ENCODE data around the gene PTPRT.

The PTPRT gene

GRCh38 chr20:43011491-43011890 is 178.2 kb downstream of the PTPRT start:
- no peak for DNase-seq (ENCODE audit: insufficient read length, low spot score)
- no peak for FAIRE-seq
- TF ChIP-seq POLR2A (IDR thresholded peaks at IDR 0.05; ENCODE audit: low read depth, low read length), result no peak

- FAIRE-seq, result no peak
Measured at GRCh38 chr20:43009532-43009931, 180.2 kb downstream of the PTPRT start.

DNA sequence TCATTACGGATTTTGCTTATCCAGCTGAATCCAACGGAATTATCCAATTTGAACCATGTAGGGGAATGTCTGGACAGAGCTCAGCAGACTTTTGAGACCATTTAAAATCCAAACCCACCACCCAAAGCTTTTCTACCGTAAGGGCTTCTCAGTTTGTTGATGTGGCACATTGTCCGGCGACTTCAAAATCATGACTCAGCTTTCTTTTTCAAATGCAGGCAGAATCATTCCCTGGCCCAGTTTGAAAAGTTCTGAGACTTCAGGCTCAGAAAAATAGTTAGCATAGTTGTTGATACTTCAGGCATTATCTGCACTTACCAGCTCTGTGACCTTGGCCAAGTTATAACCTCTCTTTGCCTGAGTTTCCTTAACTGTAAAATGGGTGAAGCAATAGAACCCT is 182.2 kb downstream of the PTPRT start:
- FAIRE-seq, result no peak

More at GRCh38 chr20:43009532-43009931, 180.2 kb downstream of the PTPRT start:
- TF ChIP-seq POLR2A (IDR thresholded peaks at IDR 0.05; ENCODE audit: low read depth, low read length), result no peak
- DNase-seq (ENCODE audit: insufficient read length, low spot score), result no peak

DNA sequence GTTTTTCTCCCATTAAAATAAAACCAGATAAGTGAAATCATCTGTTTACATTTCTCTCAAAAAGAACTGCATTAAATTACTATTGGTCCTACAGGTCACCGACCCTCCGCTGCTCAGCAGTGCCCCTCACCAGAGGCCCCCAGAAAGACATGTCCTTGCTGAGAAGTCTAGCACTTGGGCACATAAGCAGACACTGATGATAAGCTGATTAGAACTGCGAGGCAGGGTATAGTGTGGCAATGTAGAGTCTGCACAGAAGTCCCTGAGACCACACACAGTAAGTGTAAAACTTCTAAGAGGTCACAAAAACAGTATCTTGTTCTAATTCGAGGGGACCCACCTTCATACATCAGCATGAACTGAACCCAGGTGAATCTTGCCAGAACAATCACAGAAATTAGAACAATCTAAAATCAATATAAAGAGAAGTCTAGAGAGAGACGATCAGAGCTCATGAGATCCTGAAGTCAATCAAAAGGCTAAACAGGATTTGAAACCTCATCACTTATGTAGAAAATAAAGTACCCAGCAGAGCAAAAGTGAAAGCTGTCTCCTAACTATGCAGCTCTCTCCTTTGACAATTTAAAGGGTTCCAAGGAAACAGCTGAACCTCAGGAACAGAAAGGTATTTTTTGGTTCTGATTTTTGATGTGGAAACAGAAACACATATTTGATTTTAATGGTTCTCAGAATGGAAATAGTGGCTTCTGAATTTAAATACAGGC is 182.9 kb downstream of the PTPRT start:
- DNase-seq (ENCODE audit: insufficient read length, low spot score) (no peak), FAIRE-seq (no peak)
- no peak for TF ChIP-seq POLR2A (IDR thresholded peaks at IDR 0.05; ENCODE audit: low read depth, low read length)

More for the DNA sequence above, 182.2 kb downstream of the PTPRT start:
- no peak for DNase-seq (ENCODE audit: insufficient read length, low spot score)
- TF ChIP-seq POLR2A (IDR thresholded peaks at IDR 0.05; ENCODE audit: low read depth, low read length), result no peak

- DNase-seq (ENCODE audit: insufficient read length, low spot score) (no peak), FAIRE-seq (no peak)
- no peak for TF ChIP-seq POLR2A (IDR thresholded peaks at IDR 0.05; ENCODE audit: low read depth, low read length)
Measured at GRCh38 chr20:43003318-43003944, 186.3 kb downstream of the PTPRT start.

DNA sequence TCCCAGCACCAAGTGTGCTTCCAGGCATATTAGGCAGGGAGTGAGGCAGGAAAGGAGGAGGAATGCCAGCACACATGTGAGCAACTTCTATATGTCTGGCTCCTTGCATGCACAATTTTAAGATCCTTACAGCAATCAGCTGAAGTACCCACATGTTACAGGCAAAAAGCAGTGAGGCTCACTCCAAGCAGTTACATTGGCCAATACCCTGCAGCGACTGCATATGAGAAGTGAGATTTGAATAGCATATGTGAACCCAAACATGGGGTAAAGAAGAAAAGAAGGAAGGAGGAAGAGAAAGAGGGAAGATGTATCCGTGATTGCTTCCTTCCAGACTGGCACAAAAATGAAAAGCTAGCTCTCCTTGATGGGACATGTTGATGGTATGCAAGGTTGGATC is 193.6 kb downstream of the PTPRT start:
- TF ChIP-seq POLR2A (IDR thresholded peaks at IDR 0.05; ENCODE audit: low read depth, low read length), result no peak
- FAIRE-seq (no peak), DNase-seq (ENCODE audit: insufficient read length, low spot score) (no peak)

GRCh38 chr20:42988319-42988718 is 201.4 kb downstream of the PTPRT start:
- FAIRE-seq (no peak), DNase-seq (ENCODE audit: insufficient read length, low spot score) (no peak)
- TF ChIP-seq POLR2A (IDR thresholded peaks at IDR 0.05; ENCODE audit: low read depth, low read length), result no peak

DNA sequence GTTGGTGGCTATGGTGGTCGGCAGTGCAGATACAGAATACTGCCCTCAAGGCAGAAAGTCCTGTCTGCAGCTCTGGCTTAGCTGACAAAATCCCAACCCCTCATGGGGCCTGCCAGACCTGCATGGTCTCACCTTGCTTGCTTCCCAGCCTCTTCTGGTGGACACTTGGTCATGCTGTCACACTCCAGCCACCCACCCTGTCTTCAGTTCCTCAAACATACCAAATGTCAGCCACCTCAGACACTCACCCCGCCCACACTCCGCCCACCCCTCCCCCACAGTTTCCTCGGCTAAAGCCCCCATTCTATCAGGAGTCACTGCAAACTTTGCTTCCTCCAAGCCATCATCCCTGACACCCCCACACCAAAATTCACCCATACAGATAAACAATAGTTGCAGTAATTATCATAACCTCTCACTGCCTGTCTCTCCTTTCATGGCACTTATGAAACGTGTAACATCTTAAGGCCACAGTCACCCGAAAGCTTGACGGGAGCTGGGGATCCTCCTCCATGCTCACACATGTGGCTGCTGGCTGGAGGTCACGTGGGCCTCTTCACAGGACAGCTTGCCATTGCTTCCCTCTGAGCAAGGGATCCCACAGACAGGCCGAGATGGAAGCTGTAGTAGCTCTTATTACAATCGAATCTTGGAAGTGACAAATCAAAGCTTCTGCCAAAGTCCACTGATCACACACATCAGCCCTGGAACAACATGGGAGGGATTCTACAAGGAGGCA is 202.2 kb downstream of the PTPRT start:
- TF ChIP-seq POLR2A (IDR thresholded peaks at IDR 0.05; ENCODE audit: low read depth, low read length), result no peak
- FAIRE-seq (no peak), DNase-seq (ENCODE audit: insufficient read length, low spot score) (no peak)

DNA sequence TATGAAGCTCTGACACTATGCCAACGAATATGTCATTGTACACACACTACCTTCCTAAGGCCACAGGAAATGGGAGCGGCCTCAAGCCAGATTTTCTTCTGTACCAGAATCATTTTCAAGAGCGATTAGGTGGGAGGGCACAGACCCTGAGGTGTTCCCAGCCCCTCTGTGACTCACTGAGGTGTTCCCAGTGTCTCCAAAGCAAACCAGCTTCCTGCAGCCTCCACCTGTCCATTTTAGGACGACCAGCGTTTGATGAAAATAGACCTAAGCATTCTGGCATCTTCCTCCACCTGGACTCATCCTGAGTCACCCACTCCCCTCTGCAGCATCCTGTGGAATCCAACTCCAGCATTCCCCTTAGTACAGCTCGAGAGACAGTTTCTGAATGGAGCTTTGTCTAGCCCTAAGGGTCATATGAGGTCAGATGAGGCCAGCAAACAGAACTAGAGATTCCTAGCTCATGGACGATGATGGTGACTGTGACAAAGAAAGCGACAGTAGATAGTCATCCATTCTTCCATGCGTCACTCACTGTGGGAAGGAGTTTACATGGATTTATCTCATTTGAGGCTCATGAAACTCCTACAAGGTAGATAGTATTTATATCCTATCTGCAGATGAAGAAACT is 203.4 kb downstream of the PTPRT start:
- FAIRE-seq, result no peak
- no peak for DNase-seq (ENCODE audit: insufficient read length, low spot score)
- TF ChIP-seq POLR2A (IDR thresholded peaks at IDR 0.05; ENCODE audit: low read depth, low read length), result no peak

GRCh38 chr20:42985628-42986027 is 204.1 kb downstream of the PTPRT start:
- no peak for DNase-seq (ENCODE audit: insufficient read length, low spot score)
- no peak for TF ChIP-seq POLR2A (IDR thresholded peaks at IDR 0.05; ENCODE audit: low read depth, low read length)
- no peak for FAIRE-seq

DNA sequence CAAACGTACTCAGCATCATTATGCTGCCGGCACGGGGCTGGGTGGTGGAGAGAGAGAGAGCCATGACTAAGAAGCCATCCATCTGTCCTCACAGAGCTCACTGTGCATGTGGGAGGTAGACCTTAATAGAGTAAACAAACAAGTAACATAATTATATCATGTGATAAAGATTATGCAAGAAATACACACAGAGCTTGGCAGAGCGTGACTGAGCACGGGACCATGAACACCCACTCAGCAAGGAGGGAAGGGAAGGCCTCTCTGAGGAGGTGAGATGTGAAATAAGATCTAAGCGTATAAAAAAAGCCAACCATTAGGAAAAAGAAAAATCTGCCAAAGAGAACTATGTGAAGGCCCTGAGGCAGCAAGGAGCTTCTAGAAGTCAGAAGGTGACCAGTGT is 207.5 kb downstream of the PTPRT start:
- DNase-seq (ENCODE audit: insufficient read length, low spot score), result no peak
- TF ChIP-seq POLR2A (IDR thresholded peaks at IDR 0.05; ENCODE audit: low read depth, low read length), result no peak
- no peak for FAIRE-seq

GRCh38 chr20:42981253-42981652 is 208.5 kb downstream of the PTPRT start:
- FAIRE-seq, result no peak
- no peak for TF ChIP-seq POLR2A (IDR thresholded peaks at IDR 0.05; ENCODE audit: low read depth, low read length)
- no peak for DNase-seq (ENCODE audit: insufficient read length, low spot score)

GRCh38 chr20:42979720-42980119 is 210.0 kb downstream of the PTPRT start:
- TF ChIP-seq POLR2A (IDR thresholded peaks at IDR 0.05; ENCODE audit: low read depth, low read length), result no peak
- no peak for DNase-seq (ENCODE audit: insufficient read length, low spot score)
- no peak for FAIRE-seq
